ENCODE measurements around the gene CHKB. TPM values are rescaled to one million over a fixed set of nuclear protein-coding genes. Genes with fewer than 3 reads are reported as not detected.

The CHKB gene
- total RNA-seq, 1 donor from 2014 or later, result 36.1 TPM

GRCh38 chr22:50572965-50573364 lies 9.7 kb downstream of the CHKB start:
- Histone ChIP-seq H3K9me3 (ENCODE audit: insufficient read depth, low read depth, low read length) (no peaks in the 10 kb centered on the region), H3K36me3 (ENCODE audit: insufficient read depth, low read length) (no peaks in the 10 kb centered on the region), H3K4me3 (ENCODE audit: insufficient read depth, low read depth, low read length) (no peak overlapping the region), H3K27me3 (ENCODE audit: insufficient read depth, low read length) (peaks cover 6% of the 10 kb centered on the region), H4K20me1 (ENCODE audit: insufficient read depth, low read length) (no peaks in the 10 kb centered on the region), H3K9ac (ENCODE audit: low read length) (no peak overlapping the region), H2AFZ (ENCODE audit: low read depth, low read length) (no peak overlapping the region), H3K4me2 (ENCODE audit: low read length) (no peak overlapping the region), H3K4me1 (ENCODE audit: insufficient read depth, low read length) (peaks cover 3% of the 10 kb centered on the region), H3K79me2 (ENCODE audit: insufficient read depth, low read length) (no peaks in the 10 kb centered on the region), H3K27ac (ENCODE audit: low read depth, low read length) (no peak overlapping the region)
- Mint-ChIP-seq H3K4me3 (ENCODE audit: unreplicated experiment) (no peak overlapping the region), H3K9me3 (ENCODE audit: unreplicated experiment) (no peaks in the 10 kb centered on the region), H3K4me1 (ENCODE audit: low read depth, unreplicated experiment) (no peaks in the 10 kb centered on the region), H3K27ac (ENCODE audit: unreplicated experiment) (no peak overlapping the region), H3K36me3 (ENCODE audit: low read depth, unreplicated experiment) (peaks cover 27% of the 10 kb centered on the region), H3K27me3 (ENCODE audit: low read depth, unreplicated experiment) (no peaks in the 10 kb centered on the region)
- DNase-seq (ENCODE audit: low read depth) (no peak), FAIRE-seq (no peak)
- no peak for TF ChIP-seq EZH2 (IDR thresholded peaks at IDR 0.05; ENCODE audit: insufficient read depth, low read length)
- TF ChIP-seq CTCF (IDR thresholded peaks at IDR 0.05; ENCODE audit: insufficient read depth, low read depth, low read length), result no peak

- peaks cover under 1% of the 10 kb centered on the region for H3K9me3 Mint-ChIP-seq (ENCODE audit: unreplicated experiment)
- H3K79me2 ChIP-seq (ENCODE audit: insufficient read depth, low read length), result no peaks in the 10 kb centered on the region
- no peaks in the 10 kb centered on the region for H3K27me3 Mint-ChIP-seq (ENCODE audit: low read depth, unreplicated experiment)
- no peak overlapping the region for H3K4me3 Mint-ChIP-seq (ENCODE audit: unreplicated experiment)
- no peak for FAIRE-seq
- no peak overlapping the region for H2AFZ ChIP-seq (ENCODE audit: low read depth, low read length)
- no peak overlapping the region for H3K4me3 ChIP-seq (ENCODE audit: insufficient read depth, low read depth, low read length)
- H3K36me3 ChIP-seq (ENCODE audit: insufficient read depth, low read length), result no peaks in the 10 kb centered on the region
- H3K4me1 Mint-ChIP-seq (ENCODE audit: low read depth, unreplicated experiment), result no peaks in the 10 kb centered on the region
- no peak overlapping the region for H3K27ac Mint-ChIP-seq (ENCODE audit: unreplicated experiment)
- no peaks in the 10 kb centered on the region for H4K20me1 ChIP-seq (ENCODE audit: insufficient read depth, low read length)
- no peaks in the 10 kb centered on the region for H3K4me1 ChIP-seq (ENCODE audit: insufficient read depth, low read length)
- H3K27me3 ChIP-seq (ENCODE audit: insufficient read depth, low read length), result peaks cover under 1% of the 10 kb centered on the region
- DNase-seq (ENCODE audit: low read depth), result no peak
- peaks cover 32% of the 10 kb centered on the region for H3K36me3 Mint-ChIP-seq (ENCODE audit: low read depth, unreplicated experiment)
- no peaks in the 10 kb centered on the region for H3K9me3 ChIP-seq (ENCODE audit: insufficient read depth, low read depth, low read length)
- no peak overlapping the region for H3K27ac ChIP-seq (ENCODE audit: low read depth, low read length)
- no peak overlapping the region for H3K4me2 ChIP-seq (ENCODE audit: low read length)
- no peak for TF ChIP-seq CTCF (IDR thresholded peaks at IDR 0.05; ENCODE audit: insufficient read depth, low read depth, low read length)
- TF ChIP-seq EZH2 (IDR thresholded peaks at IDR 0.05; ENCODE audit: insufficient read depth, low read length), result no peak
- no peak overlapping the region for H3K9ac ChIP-seq (ENCODE audit: low read length)
These were observed 11.1 kb downstream of the CHKB start for GRCh38 chr22:50571264-50572175.

- Mint-ChIP-seq H3K9me3 (ENCODE audit: unreplicated experiment) (peaks cover 1% of the 10 kb centered on the region), H3K4me1 (ENCODE audit: low read depth, unreplicated experiment) (no peaks in the 10 kb centered on the region), H3K4me3 (ENCODE audit: unreplicated experiment) (no peak overlapping the region), H3K27me3 (ENCODE audit: low read depth, unreplicated experiment) (peaks cover 2% of the 10 kb centered on the region), H3K27ac (ENCODE audit: unreplicated experiment) (no peak overlapping the region), H3K36me3 (ENCODE audit: low read depth, unreplicated experiment) (peaks cover 37% of the 10 kb centered on the region)
- DNase-seq (ENCODE audit: low read depth), result no peak
- no peaks in the 10 kb centered on the region for H3K4me1 ChIP-seq (ENCODE audit: insufficient read depth, low read length)
- H3K36me3 ChIP-seq (ENCODE audit: insufficient read depth, low read length), result no peaks in the 10 kb centered on the region
- H3K9me3 ChIP-seq (ENCODE audit: insufficient read depth, low read depth, low read length), result no peaks in the 10 kb centered on the region
- TF ChIP-seq CTCF (IDR thresholded peaks at IDR 0.05; ENCODE audit: insufficient read depth, low read depth, low read length), result no peak
- no peak for TF ChIP-seq EZH2 (IDR thresholded peaks at IDR 0.05; ENCODE audit: insufficient read depth, low read length)
- H3K9ac ChIP-seq (ENCODE audit: low read length), result no peak overlapping the region
- no peak overlapping the region for H3K4me2 ChIP-seq (ENCODE audit: low read length)
- no peaks in the 10 kb centered on the region for H4K20me1 ChIP-seq (ENCODE audit: insufficient read depth, low read length)
- H3K4me3 ChIP-seq (ENCODE audit: insufficient read depth, low read depth, low read length), result no peak overlapping the region
- FAIRE-seq, result no peak
- no peaks in the 10 kb centered on the region for H3K79me2 ChIP-seq (ENCODE audit: insufficient read depth, low read length)
- no peak overlapping the region for H2AFZ ChIP-seq (ENCODE audit: low read depth, low read length)
- H3K27me3 ChIP-seq (ENCODE audit: insufficient read depth, low read length), result peaks cover 2% of the 10 kb centered on the region
- H3K27ac ChIP-seq (ENCODE audit: low read depth, low read length), result no peak overlapping the region
These were observed 11.8 kb downstream of the CHKB start for GRCh38 chr22:50570861-50571260.
